Activated naive CD4-positive, alpha-beta T cell treated with anti-CD3 and anti-CD28 coated beads, Interleukin-2, amount 50 U/mL, for 72 hours (primary cell): ENCODE results near the gene ST6GAL1. TPM values are rescaled to one million over a fixed set of nuclear protein-coding genes. Genes with fewer than 3 reads are reported as not detected.

Experiments
- ATAC-seq, 2 donors: fragments of 150-1000 bp; cut with Tn5 transposase; 2 replicates each; pipeline ENCODE4 v1.10.0; 2021; ENCODE audit warnings: mild to moderate bottlenecking in 2 of 2, moderate library complexity in 2 of 2
- DNase-seq, 2 donors: peaks; one replicate each; pipeline ENCODE4 v3.0.0; 2021 to 2022; ENCODE audit warnings: low spot score in 2 of 2
- H3K27ac Mint-ChIP-seq, 2 donors: one replicate each; pipeline ENCODE4 v1.8.0; 2022; ENCODE audit warnings: mild to moderate bottlenecking in 2 of 2, mixed read lengths in 2 of 2
- H3K36me3 Mint-ChIP-seq, 2 donors: one replicate each; pipeline ENCODE4 v1.8.0; 2022; ENCODE audit warnings: mixed read lengths in 2 of 2
- H3K9me3 Mint-ChIP-seq, 2 donors: one replicate each; pipeline ENCODE4 v1.8.0; 2022; ENCODE audit warnings: mixed read lengths in 2 of 2
- total RNA-seq, 2 donors: library from RNA; stranded (reverse); gene quantifications; one replicate each; pipeline ENCODE4 v1.2.3, GENCODE V29; 2022

ST6GAL1 gene
- total RNA-seq, 2 donors from 2014 or later, result 32.0 to 96.6 TPM

GRCh38 chr3:187101184-187102072, 171.1 kb downstream of the ST6GAL1 start:
- peaks cover 5 to 7% of the 10 kb centered on the region in 2 donors for H3K9me3 Mint-ChIP-seq
- ATAC-seq (peak; percentile 44 to 74), DNase-seq (peak in 1 of 2 donors; percentile 26)
- H3K27ac Mint-ChIP-seq, result peak overlapping the region in 1 of 2 donors; percentile 83
- no peaks in the 10 kb centered on the region for H3K36me3 Mint-ChIP-seq

- Mint-ChIP-seq H3K36me3 (no peaks in the 10 kb centered on the region), H3K9me3 (peaks cover 2 to 7% of the 10 kb centered on the region in 2 donors), H3K27ac (peak overlapping the region in 1 of 2 donors; percentile 83)
- DNase-seq (no peak), ATAC-seq (no peak)
Measured at GRCh38 chr3:187102073-187102634, 171.8 kb downstream of the ST6GAL1 start.

GRCh38 chr3:187103251-187103650, 172.9 kb downstream of the ST6GAL1 start:
- no peaks in the 10 kb centered on the region for H3K36me3 Mint-ChIP-seq
- no peaks in the 10 kb centered on the region for H3K9me3 Mint-ChIP-seq
- no peak for DNase-seq
- no peak for ATAC-seq
- H3K27ac Mint-ChIP-seq, result peak overlapping the region in 1 of 2 donors; percentile 42

- Mint-ChIP-seq H3K27ac (no peak overlapping the region), H3K36me3 (no peaks in the 10 kb centered on the region), H3K9me3 (no peaks in the 10 kb centered on the region)
- ATAC-seq, result no peak
- no peak for DNase-seq
Measured at GRCh38 chr3:187104342-187104741, 174.0 kb downstream of the ST6GAL1 start.

GRCh38 chr3:187104933-187105332, 174.6 kb downstream of the ST6GAL1 start:
- Mint-ChIP-seq H3K36me3 (no peaks in the 10 kb centered on the region), H3K27ac (no peak overlapping the region), H3K9me3 (no peaks in the 10 kb centered on the region)
- DNase-seq (no peak), ATAC-seq (peak in 1 of 2 donors; percentile 29)

GRCh38 chr3:187105700-187106099, 175.4 kb downstream of the ST6GAL1 start:
- DNase-seq (no peak), ATAC-seq (no peak)
- Mint-ChIP-seq H3K9me3 (no peaks in the 10 kb centered on the region), H3K36me3 (no peaks in the 10 kb centered on the region), H3K27ac (no peak overlapping the region)

- Mint-ChIP-seq H3K9me3 (no peaks in the 10 kb centered on the region), H3K27ac (no peak overlapping the region), H3K36me3 (no peaks in the 10 kb centered on the region)
- DNase-seq (no peak), ATAC-seq (no peak)
Measured at GRCh38 chr3:187107989-187108388, 177.7 kb downstream of the ST6GAL1 start.

- Mint-ChIP-seq H3K9me3 (no peaks in the 10 kb centered on the region), H3K27ac (no peak overlapping the region), H3K36me3 (no peaks in the 10 kb centered on the region)
- ATAC-seq, result no peak
- no peak for DNase-seq
Measured at GRCh38 chr3:187110156-187110555, 179.8 kb downstream of the ST6GAL1 start.

- no peak overlapping the region for H3K27ac Mint-ChIP-seq
- ATAC-seq (peak; percentile 38 to 72), DNase-seq (no peak)
Measured at GRCh38 chr3:187112934-187113793, 182.8 kb downstream of the ST6GAL1 start.

GRCh38 chr3:187114511-187114910, 184.2 kb downstream of the ST6GAL1 start:
- Mint-ChIP-seq H3K36me3 (no peaks in the 10 kb centered on the region), H3K9me3 (no peaks in the 10 kb centered on the region), H3K27ac (no peak overlapping the region)
- ATAC-seq (no peak), DNase-seq (no peak)

More at GRCh38 chr3:187112934-187113793, 182.8 kb downstream of the ST6GAL1 start:
- Mint-ChIP-seq H3K9me3 (no peaks in the 10 kb centered on the region), H3K36me3 (no peaks in the 10 kb centered on the region)

- Mint-ChIP-seq H3K36me3 (peaks cover under 1 to 1% of the 10 kb centered on the region in 2 donors), H3K27ac (no peak overlapping the region), H3K9me3 (peaks cover 0 to 1% of the 10 kb centered on the region in 2 donors)
- DNase-seq (no peak), ATAC-seq (no peak)
Measured at GRCh38 chr3:187120326-187120725, 190.0 kb downstream of the ST6GAL1 start.

- DNase-seq (no peak), ATAC-seq (no peak)
- Mint-ChIP-seq H3K27ac (no peak overlapping the region), H3K36me3 (peaks cover 6 to 12% of the 10 kb centered on the region in 2 donors), H3K9me3 (peaks cover 0 to 10% of the 10 kb centered on the region in 2 donors)
Measured at GRCh38 chr3:187122261-187122660, 191.9 kb downstream of the ST6GAL1 start.

GRCh38 chr3:187125319-187126031, 195.1 kb downstream of the ST6GAL1 start:
- Mint-ChIP-seq H3K27ac (peak overlapping the region in 1 of 2 donors; percentile 29), H3K9me3 (peaks cover 0 to 21% of the 10 kb centered on the region in 2 donors), H3K36me3 (peaks cover 14 to 33% of the 10 kb centered on the region in 2 donors)
- no peak for DNase-seq
- ATAC-seq, result no peak
